K562 (cell line): ENCODE measurements around the gene DOCK3. TPM values are rescaled to one million over a fixed set of nuclear protein-coding genes. Genes with fewer than 3 reads are reported as not detected.

Experiments
- ATAC-seq: fragments of 200-7000 bp; cut with Tn5 transposase; 3 replicates; pipeline ENCODE4 v1.9.1; 2020; ENCODE audit warnings: moderate library complexity
- BruUV-seq: library from RNA; stranded (reverse); fragments of 400-500 nt; replicated peaks from 2 replicates; lab custom pipeline; 2021; lab: Mats Ljungman, UMichigan
- CTCF ChIA-PET: fragments of 300-600 bp; formaldehyde crosslinking; extraction: SDS; loops from one replicate; lab custom pipeline; 2021; ENCODE audit warnings: low intra/inter-chr PET ratio; lab: Yijun Ruan, JAX
- POLR2A ChIA-PET: fragments of 300-600, 350-650 bp; sonication (Branson Sonifier 250); formaldehyde crosslinking; extraction: SDS; loops from one replicate; lab custom pipeline; 2021; ENCODE audit warnings: antibody characterized with exemption, inconsistent platforms; lab: Yijun Ruan, JAX
- DNase-seq, 4 experiments: peaks; one replicate each; pipeline versions ENCODE4 v3.0.0 to v3.0.0-alpha.2; 2011 to 2018; ENCODE audit warnings: low spot score in 3 of 4, mixed read lengths in 3 of 4; ENCODE audit errors: extremely low read depth in 1 of 4
- FAIRE-seq: peaks from 2 replicates; lab custom pipeline; 2011; peaks lifted over from hg19 to GRCh38; lab: Jason Lieb, UNC
- H2AFZ ChIP-seq: 2 replicates; pipeline ENCODE4 v1.6.0; 2011; ENCODE audit warnings: low read depth, low read length, control low read depth, inconsistent platforms
- H3K27ac ChIP-seq: fragments of 200-600 bp; 3 replicates; pipeline ENCODE4 v1.8.0; 2011; ENCODE audit warnings: low read depth, mild to moderate bottlenecking, control low read depth, inconsistent platforms, low read length, moderate library complexity, mixed read lengths; ENCODE audit errors: extremely low read depth
- H3K27me3 ChIP-seq, 2 experiments: fragments of 300-600 bp in 1 of 2; 2 replicates in 1 of 2; 3 replicates in 1 of 2; pipeline versions ENCODE4 v1.6.0 to v1.8.0; 2011; ENCODE audit warnings: inconsistent platforms in 2 of 2, low read length in 2 of 2, mild to moderate bottlenecking in 1 of 2, mixed read lengths in 1 of 2, moderate library complexity in 1 of 2; ENCODE audit not compliant: control insufficient read depth in 2 of 2, insufficient read depth in 2 of 2
- H3K36me3 ChIP-seq: fragments of 300-600 bp; 3 replicates; pipeline ENCODE4 v1.8.0; 2011; ENCODE audit warnings: mild to moderate bottlenecking, low read length, inconsistent platforms; ENCODE audit not compliant: control insufficient read depth, insufficient read depth
- H3K4me1 ChIP-seq, 2 experiments: fragments of 200-600 bp in 1 of 2; replicated peaks in 1 of 2; 2 replicates in 1 of 2; 3 replicates in 1 of 2; pipeline versions ENCODE4 v1.5.1 to v1.8.0; 2011; ENCODE audit warnings: inconsistent platforms in 2 of 2, low read length in 2 of 2, mild to moderate bottlenecking in 1 of 2, mixed read lengths in 1 of 2, moderate library complexity in 1 of 2; ENCODE audit not compliant: control insufficient read depth in 2 of 2, insufficient read depth in 2 of 2
- H3K4me2 ChIP-seq: 2 replicates; pipeline ENCODE4 v1.6.1; 2011; ENCODE audit warnings: low read length, control low read depth, inconsistent platforms, mixed read lengths; ENCODE audit not compliant: insufficient read depth
- H3K4me3 ChIP-seq: fragments of 200-600 bp; sonication (generic), shearing (Covaris generic); 2 replicates; pipeline ENCODE4 v1.5.1; 2016; ENCODE audit warnings: control low read depth, inconsistent platforms
- H3K79me2 ChIP-seq: fragments of 200-600 bp; 3 replicates; pipeline ENCODE4 v1.8.0; 2011; ENCODE audit warnings: low read length, inconsistent platforms; ENCODE audit not compliant: control insufficient read depth, insufficient read depth
- H3K9ac ChIP-seq, 2 experiments: 2 replicates each; pipeline versions ENCODE4 v1.6.0 to v1.6.1; 2011; ENCODE audit warnings: low read depth in 2 of 2, low read length in 2 of 2, control low read depth in 1 of 2, inconsistent platforms in 1 of 2, mild to moderate bottlenecking in 1 of 2, mixed read lengths in 1 of 2; ENCODE audit not compliant: insufficient read depth in 1 of 2
- H3K9me1 ChIP-seq: one replicate; pipeline ENCODE4 v1.6.0; 2011; ENCODE audit warnings: inconsistent platforms, mild to moderate bottlenecking, low read length, moderate library complexity; ENCODE audit not compliant: control insufficient read depth, insufficient read depth
- H3K9me3 ChIP-seq: replicated peaks from 2 replicates; pipeline ENCODE4 v1.5.1; 2011; ENCODE audit warnings: low read depth, low read length, inconsistent platforms; ENCODE audit not compliant: control insufficient read depth, insufficient read depth
- H4K20me1 ChIP-seq: replicated peaks from 2 replicates; pipeline ENCODE4 v1.6.1; 2011; ENCODE audit warnings: low read length, inconsistent platforms, mixed read lengths; ENCODE audit not compliant: control insufficient read depth, insufficient read depth
- ELF1 ChIP-seq: fragments of 200-800 bp; sonication (Bioruptor generic); IDR thresholded peaks from 2 replicates; pipeline ENCODE4 v1.6.1; 2016; ENCODE audit warnings: missing genetic modification characterization, missing compliant biosample characterization
- ESRRB ChIP-seq: fragments of 250-450 bp; sonication (Bioruptor Pico); IDR thresholded peaks from 2 replicates; pipeline ENCODE4 v1.5.0; 2020; ENCODE audit warnings: mild to moderate bottlenecking, moderate library complexity, borderline replicate concordance
- POLR2G ChIP-seq: fragments of 200-400 bp; formaldehyde crosslinking; IDR thresholded peaks from 2 replicates; pipeline ENCODE4 v1.6.1; 2017; ENCODE audit warnings: low read depth, mild to moderate bottlenecking, antibody characterized with exemption, low read length, moderate library complexity
- ZNF644 ChIP-seq: fragments of 200-800 bp; sonication (Bioruptor generic); IDR thresholded peaks from 2 replicates; pipeline ENCODE4 v1.6.1; 2016; ENCODE audit warnings: low read depth, missing genetic modification characterization, missing compliant biosample characterization
- WGBS: fragments of 100-300 bp; shearing (Covaris generic); methylation state at CpG from one replicate; pipeline ENCODE4 v1.1.6; 2016; ENCODE audit warnings: low coverage, mixed read lengths; ENCODE audit not compliant: insufficient coverage; ENCODE audit errors: missing lambda C conversion rate; 5-methylcytosine and 5-hydroxymethylcytosine counted together
- in situ Hi-C: fragments of 300-500 bp; cut with MboI; formaldehyde crosslinking; loops from 4 replicates; pipeline ENCODE4 v1.15.0; 2018; ENCODE audit warnings: inconsistent platforms, mixed read lengths
- intact Hi-C: fragments of 100-400 bp; cut with micrococcal nuclease; formaldehyde crosslinking; loops from 2 replicates; pipeline ENCODE4 v1.14.2; 2022
- polyA plus RNA-seq, 8 experiments: library from polyadenylated mRNA; depleted of rRNA in 4 of 8; stranded (reverse) in 5 of 8; unstranded in 3 of 8; fragments of >200 nt; fragmentation: Nextera tagmentation in 2 of 8; fragmentation: Illumina TruSeq in 1 of 8; extraction: Ambion mirVana in 2 of 8; extraction: Trizol in 1 of 8; gene quantifications; 2 replicates each; pipeline versions ENCODE4 v1.2.1 to v1.2.3, GENCODE V29; 2011 to 2014; ENCODE audit warnings: inconsistent platforms in 1 of 8, missing spikeins in 1 of 8
- total RNA-seq, 7 experiments: library from RNA; depleted of rRNA in 6 of 7; stranded (reverse); fragments of >200 nt in 6 of 7; fragmentation: Illumina TruSeq in 2 of 7; extraction: Trizol in 2 of 7; gene quantifications; 2 replicates each; pipeline versions ENCODE4 v1.2.1 to v1.2.3, GENCODE V29; 2011 to 2021; ENCODE audit warnings: low replicate concordance in 1 of 7
- TF ChIP-seq, protein P1 (sequence below): fragments of 450-650 bp; conservative IDR thresholded peaks from 2 replicates; pipeline ENCODE4 v1.6.1; 2016; ENCODE audit warnings: missing genetic modification characterization, low read depth, mild to moderate bottlenecking, control low read depth, missing compliant biosample characterization

DOCK3 gene
- total and polyA plus RNA-seq, 9 of the 15 experiments (the other 6 are each of a cell fraction or from before 2014, with no cell fraction given) = under 0.01 to 0.03 (median 0.01) TPM; not detected in 4

DNA sequence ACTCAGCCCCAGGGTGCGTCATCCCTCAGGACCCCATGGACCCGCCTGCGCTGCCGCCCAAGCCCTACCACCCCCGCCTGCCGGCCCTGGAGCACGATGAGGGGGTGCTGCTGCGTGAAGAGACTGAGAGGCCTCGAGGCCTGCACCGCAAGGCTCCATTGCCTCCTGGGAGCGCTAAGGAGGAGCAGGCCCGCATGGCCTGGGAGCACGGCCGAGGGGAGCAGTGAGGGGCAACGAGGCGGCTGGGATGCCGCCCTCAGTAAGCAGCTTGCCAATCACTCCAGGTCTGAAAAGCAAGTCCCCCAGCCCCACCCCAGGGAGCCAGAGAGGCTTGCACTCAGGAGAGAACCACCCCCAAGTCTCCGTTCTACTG is 706.6 kb downstream of the DOCK3 start:
- no peaks in the 10 kb centered on the region for H4K20me1 ChIP-seq
- no peak overlapping the region for H3K4me2 ChIP-seq
- TF ChIP-seq ELF1 (tag) (no peak), POLR2G (no peak), ZNF644 (no peak), ESRRB (CRISPR knock-in tag) (no peak)
- TF ChIP-seq, protein P1, sequence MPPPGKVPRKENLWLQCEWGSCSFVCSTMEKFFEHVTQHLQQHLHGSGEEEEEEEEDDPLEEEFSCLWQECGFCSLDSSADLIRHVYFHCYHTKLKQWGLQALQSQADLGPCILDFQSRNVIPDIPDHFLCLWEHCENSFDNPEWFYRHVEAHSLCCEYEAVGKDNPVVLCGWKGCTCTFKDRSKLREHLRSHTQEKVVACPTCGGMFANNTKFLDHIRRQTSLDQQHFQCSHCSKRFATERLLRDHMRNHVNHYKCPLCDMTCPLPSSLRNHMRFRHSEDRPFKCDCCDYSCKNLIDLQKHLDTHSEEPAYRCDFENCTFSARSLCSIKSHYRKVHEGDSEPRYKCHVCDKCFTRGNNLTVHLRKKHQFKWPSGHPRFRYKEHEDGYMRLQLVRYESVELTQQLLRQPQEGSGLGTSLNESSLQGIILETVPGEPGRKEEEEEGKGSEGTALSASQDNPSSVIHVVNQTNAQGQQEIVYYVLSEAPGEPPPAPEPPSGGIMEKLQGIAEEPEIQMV (tag) = no peak
- peaks cover 23% of the 10 kb centered on the region for H3K79me2 ChIP-seq
- H3K36me3 ChIP-seq = peaks cover 4% of the 10 kb centered on the region; the same call in 2 of the 3 replicates
- ATAC-seq (no peak), FAIRE-seq (no peak), DNase-seq (no peak)
- peaks cover 2% of the 10 kb centered on the region for H3K9me1 ChIP-seq
- BruUV-seq = no TSS peak
- in situ Hi-C loops (no loop called here), intact Hi-C loops (loop anchor here (10.0 kb wide), 1 partner anchor 767 kb away; the partner anchor contains the start of genes CISH and MAPKAPK3)
- peaks cover 3 to 23% of the 10 kb centered on the region in 2 experiments; a peak in 4 of 5 replicates for H3K27me3 ChIP-seq
- H2AFZ ChIP-seq = no peak overlapping the region
- H3K27ac ChIP-seq = no peak overlapping the region
- H3K4me1 ChIP-seq = peaks cover 4 to 5% of the 10 kb centered on the region in 2 experiments; a peak in 4 of 5 replicates
- H3K9me3 ChIP-seq = no peaks in the 10 kb centered on the region
- WGBS = 77% methylated on average over 7 of the region's 18 CpGs
- H3K4me3 ChIP-seq = no peak overlapping the region
- ChIA-PET POLR2A (interaction anchor here (0.6 to 1.3 kb wide), 2 partner anchors 10 to 12 kb away, joined by 4 to 5 read pairs; no protein-coding TSS in a partner anchor), CTCF (no interaction called here)
- no peak overlapping the region for H3K9ac ChIP-seq
